ENCODE results near the gene TSSC4.

TSSC4 gene

DNA sequence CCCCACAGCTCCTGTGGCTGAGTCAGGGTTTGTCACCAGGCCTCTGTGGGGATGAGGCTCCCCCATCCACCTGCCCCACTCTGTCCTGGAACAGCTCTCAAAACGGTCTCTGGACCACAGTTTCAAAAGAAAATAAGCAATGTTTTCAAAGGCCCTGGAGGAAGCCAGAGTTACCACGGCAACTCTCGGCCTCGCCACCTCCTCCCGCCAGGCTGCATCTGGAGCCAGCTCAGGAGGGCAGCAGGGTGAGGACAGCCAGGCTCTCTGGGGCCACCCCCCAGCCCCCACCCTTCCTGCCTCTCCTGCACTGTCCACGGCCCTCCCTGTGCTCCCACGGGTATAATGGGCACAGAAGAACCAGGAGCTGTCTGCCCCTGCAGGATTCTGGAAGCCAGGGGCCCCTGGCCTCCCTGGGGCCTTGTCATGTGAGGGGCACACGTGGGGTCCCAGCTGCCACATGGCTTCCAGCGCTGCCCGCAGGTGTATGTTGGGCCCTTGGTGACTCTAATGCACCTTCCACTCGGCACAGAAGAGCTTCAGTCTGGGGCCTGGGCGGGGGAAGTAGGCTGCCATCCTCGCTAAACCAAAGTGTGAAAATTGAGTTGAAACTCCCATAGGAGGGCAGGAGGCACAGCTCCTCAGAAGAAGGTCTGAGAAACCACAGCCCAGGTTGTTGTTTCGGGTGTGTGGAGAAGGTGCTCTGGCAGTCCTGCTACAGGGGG lies 13.1 kb upstream of the TSSC4 start:
- DNase-seq: peak; percentile 3

- DNase-seq: no peak
These were observed 11.8 kb upstream of the TSSC4 start for GRCh38 chr11:2388431-2389376.

- no peak for DNase-seq
These were observed 11.0 kb upstream of the TSSC4 start for GRCh38 chr11:2389377-2390026.

GRCh38 chr11:2390091-2390724 lies 10.3 kb upstream of the TSSC4 start:
- peak; percentile 12 for DNase-seq

GRCh38 chr11:2390725-2391151 lies 9.8 kb upstream of the TSSC4 start:
- DNase-seq: peak; percentile 58

DNA sequence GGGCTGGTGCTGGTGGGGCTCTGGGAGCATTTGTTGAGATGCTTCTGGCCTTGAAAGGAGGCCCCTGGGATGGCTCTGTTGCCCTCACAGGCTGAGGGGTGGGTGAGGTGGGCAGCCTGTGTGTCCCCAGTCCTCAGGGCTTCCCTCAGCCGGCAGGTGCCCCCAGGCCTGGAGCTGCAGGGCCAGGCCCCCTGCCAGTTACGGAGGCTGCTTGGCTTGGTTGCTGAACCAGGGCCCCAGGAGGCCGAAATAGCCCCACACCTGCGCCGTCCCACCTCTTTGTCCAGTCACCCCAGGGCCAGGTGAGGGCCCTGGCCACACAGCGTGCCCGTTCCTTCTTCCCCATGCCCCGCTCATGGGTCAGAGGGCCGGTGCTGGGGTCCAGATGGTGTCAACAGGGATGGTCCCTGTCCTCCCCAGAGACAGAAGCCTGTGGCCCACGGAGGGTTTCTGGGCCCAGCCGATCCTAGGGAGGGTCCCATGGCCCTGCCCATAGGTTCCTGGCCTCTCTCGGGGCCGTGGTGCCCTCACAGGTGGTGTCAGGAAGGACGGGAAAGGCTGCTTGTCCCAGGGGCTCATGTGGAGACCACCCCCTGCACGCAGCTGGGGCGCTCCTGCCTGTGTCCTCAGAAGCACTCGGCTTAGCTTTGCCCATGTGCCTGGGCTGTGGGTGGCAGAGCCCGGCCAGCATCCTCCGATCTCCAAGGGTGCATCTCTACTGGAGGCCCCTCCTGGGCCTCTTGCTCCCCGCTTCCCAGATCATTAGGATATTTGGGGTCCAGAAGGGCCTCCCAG lies 9.2 kb upstream of the TSSC4 start:
- no peak for DNase-seq

DNA sequence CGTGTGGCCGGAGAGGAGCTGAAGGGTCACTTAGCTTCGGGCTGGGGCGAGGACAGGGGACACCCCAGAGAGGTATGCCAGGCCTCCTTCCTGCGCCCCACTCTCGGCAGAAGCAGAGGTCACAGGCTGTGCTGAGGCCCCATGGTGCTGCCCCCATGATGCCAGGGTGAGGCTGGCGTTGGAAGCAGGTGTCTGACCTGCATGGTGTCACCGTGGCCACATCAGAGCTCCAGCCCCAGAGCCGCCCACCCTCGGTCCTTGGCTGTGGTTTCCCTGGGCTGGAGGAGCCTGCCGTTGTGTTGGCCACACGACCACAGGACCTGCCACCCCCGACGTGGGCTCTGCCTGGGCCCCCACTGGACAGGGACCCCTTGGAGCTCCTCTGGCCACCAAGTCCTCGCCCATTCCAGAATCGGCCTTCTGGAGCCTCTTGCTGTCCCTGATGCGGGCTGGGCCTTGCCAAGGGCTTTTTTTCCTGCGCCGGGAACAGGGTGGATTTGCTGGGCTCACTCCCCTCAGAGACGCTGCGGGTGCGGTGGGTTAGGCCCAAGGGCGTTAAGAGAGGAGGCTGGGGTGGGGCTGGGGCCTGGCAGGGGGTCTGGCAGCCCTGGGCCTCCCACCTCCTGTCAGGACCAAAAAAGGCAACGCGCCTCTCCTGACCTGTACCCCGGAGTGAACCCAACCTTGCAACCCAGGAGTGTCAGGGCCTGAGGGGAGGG lies 8.2 kb upstream of the TSSC4 start:
- no peak for DNase-seq

DNA sequence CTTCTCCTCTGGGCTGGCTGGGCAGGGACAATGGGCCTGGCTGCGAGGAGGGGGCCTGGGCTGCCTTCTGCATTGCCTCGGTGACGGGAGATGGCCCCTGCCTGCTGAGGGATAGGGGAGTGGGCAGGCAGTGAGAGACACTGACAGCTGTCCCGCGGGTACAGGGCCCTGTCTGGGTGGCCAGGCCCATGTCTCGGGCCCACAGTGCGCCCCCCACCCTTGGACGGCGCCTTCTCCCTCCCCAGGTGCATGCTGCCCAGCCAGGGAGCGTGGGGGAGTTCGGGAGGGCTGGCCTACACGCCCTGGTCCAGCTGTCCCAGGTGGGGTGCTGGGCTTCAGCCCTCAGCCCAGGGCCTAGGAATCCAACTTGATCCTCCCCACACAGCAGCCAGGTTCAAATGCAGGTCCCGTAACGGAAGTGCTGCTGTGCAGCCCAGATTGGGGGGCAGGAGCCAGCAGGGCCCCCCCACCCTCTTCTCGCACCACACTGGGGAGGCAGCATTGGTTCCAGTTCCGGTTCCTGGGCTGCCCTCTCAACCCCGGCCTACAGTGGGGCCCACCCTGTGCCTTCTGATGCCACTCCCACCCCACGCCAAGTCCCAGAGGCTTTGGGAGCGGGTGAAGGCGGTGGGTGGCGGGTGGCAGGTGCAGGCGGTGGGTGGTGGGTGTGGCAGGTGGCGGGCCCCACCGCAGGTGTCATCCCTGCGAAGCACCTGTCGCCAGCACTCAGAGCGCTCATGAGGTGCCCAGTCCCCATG lies 7.3 kb upstream of the TSSC4 start:
- no peak for DNase-seq

DNA sequence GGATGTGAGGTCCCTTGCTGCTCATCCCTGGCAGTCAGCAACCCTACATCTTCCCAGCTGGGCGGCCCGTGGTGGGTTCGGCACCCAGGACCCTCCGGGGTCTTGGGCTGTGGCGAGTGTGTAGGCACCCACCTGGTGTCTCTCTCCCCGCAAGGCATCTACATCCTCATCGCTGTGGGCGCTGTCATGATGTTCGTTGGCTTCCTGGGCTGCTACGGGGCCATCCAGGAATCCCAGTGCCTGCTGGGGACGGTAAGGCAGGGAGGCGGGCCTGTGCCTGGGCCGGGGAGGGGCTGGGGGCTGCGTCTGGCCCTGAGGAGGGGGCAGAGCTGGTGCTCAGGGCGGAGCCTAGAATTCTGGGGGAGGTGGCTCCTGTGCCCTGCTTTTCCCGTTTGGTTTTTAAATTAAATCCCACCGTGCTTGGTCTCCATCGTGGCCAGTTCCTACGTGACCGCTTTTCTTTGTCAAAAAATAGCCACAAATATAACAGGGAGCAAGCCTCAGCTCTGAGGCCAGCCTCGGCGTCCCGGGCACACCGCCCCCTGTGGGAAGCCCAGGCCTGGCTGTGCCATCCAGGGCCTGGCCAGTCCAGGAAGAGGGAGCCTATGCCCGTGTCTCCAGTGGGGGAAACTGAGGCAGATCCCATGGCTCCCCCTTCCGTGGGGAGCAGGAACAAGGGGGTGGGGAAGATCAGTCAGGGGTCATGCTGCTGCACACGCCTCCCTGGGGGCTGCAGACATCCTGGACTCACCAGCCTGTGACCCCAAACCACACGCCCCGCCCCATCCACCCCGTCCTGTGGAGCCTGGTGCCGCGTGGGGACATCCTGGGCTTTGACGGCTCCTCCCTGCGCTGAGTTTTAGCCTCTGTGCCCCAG lies 6.4 kb upstream of the TSSC4 start:
- DNase-seq: no peak

- no peak for DNase-seq
These were observed 5.8 kb upstream of the TSSC4 start for GRCh38 chr11:2394818-2395105.

DNA sequence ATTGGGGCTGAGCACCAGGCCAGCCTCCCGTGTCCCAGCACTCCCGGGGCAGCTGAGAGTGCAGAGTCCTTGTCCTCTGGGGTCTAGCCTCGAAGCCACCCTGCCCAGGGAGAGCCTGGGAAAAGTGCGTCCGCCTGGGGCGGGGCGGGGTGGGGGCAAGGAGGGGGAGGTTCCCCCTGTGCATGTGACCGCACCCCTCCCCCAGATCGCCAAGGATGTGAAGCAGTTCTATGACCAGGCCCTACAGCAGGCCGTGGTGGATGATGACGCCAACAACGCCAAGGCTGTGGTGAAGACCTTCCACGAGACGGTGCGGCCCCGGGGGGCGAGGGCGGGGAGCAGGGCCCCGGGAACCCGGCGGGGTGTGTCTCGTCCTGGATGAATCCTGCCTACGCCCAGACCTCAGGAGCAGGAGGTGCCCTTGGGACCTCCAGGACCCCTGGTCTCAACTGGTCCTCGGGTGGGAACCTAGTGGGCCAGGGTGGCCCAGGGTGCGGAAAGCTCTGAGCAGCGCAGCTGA lies 5.3 kb upstream of the TSSC4 start:
- no peak for DNase-seq

- DNase-seq: no peak
These were observed 4.7 kb upstream of the TSSC4 start for GRCh38 chr11:2395856-2396255.

GRCh38 chr11:2396471-2396870 lies 4.1 kb upstream of the TSSC4 start:
- no peak for DNase-seq

GRCh38 chr11:2397005-2397404 lies 3.5 kb upstream of the TSSC4 start:
- DNase-seq: no peak

DNA sequence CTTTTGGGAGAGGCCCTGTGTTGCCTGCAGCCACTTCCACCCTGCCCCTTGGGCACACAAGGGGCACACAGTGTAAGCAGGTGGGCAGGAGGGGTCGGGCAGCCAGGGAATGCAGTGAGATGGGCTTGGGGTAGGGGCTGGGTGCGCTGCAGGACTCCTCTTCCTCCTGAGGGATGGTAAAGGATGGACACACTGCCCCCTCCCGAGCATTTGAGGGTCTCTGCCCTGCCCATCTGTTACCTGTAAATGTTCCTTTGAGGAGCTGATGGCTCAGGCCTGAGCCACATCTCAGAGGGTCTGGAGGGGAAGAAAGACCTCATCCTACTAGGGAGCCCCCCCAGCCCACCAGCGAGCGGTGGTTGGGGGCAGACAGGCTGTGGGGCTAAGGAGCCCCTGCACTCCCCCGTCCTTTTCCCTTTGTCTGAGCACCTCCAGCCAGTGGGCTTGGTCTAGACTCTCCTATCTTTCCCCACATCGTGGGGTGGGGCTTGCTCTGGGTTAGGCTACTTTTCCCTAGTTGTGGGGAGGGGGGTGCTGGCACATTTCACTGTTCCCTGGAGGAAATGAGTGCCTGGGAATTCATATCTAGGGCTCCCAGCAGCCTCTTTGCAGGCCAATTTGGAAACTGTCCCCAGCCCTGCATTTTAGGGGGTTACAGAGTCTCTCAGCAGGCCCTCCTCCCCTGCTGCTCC lies 1.7 kb upstream of the TSSC4 start:
- DNase-seq: no peak

DNA sequence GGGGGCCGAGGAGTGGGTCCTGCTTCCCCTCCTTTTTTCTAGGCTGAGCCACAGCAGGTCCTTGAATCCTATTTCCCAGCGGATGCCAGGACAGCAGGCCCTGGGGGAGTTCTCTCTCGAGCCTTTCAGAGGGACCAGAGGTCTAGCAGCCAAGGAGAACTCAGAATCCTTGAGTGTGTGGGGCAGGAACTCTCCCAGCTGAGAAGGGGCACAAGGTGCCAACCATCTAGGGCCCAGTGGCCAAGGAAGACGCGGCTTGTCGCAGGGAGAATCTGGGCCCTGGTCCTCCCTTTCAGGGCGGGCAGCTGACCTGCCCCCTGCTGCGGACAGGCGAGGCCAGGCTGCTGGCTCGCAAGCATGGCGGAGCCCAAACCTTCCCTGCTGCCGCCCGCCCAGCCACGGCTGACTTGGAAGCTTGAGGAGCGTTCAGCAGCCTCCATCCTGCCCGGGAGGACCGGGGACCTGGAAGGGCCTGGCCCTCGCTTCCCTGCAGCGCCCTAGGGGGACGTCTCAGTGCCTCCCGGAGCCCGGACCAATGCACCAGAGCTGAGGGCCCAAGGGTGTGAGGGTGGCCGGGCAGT lies 972 bp upstream of the TSSC4 start:
- DNase-seq: no peak

GRCh38 chr11:2400762-2401435 lies 349 bp downstream of the TSSC4 start:
- no peak for DNase-seq

DNA sequence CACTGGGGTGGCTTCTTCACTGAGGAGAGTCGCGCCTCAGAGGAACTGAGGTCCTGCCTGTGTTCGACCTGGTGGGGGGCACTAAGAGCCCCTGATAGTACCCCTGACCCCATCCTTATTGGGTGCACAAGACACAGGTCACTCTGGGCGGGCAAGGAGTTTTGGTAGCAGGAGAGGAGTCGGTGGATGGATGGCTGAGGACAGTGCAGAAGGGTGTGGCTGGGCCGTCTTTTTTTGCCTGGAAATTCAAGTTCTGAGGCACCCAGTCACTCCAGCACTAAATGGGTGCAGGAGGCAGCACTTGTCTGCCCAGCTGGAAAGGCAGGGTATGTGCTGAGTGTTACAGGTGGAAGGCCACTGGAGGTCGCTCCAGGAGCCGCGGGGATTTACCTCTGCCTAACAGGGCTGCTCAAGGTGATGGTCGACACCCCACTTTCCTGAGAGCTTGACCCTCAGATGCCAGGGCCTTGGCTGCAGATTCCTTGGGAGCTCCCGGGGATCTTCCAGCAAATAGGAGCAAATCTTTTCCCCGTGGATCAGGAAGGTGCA lies 960 bp downstream of the TSSC4 start:
- DNase-seq: no peak
